Thymus (tissue), 11 donors: ENCODE results near the gene KLHL12. TPM values are rescaled to one million over a fixed set of nuclear protein-coding genes. Genes with fewer than 3 reads are reported as not detected.

Source experiments
- DNase-seq, 9 donors: peaks; one replicate each; pipeline ENCODE4 v3.0.0-alpha.2; 2013; ENCODE audit warnings: low spot score in 9 of 9, low read depth in 6 of 9, missing footprints in 1 of 9
- H3K27ac ChIP-seq, 2 donors: one replicate each; pipeline ENCODE4 v1.5.1; 2013; ENCODE audit warnings: control low read depth in 1 of 2, low read depth in 1 of 2, low read length in 1 of 2, mild to moderate bottlenecking in 1 of 2, moderate library complexity in 1 of 2
- H3K27me3 ChIP-seq, 2 donors: one replicate each; pipeline ENCODE4 v1.5.1; 2013; ENCODE audit warnings: low read length in 1 of 2; ENCODE audit not compliant: control insufficient read depth in 2 of 2, insufficient read depth in 1 of 2
- H3K36me3 ChIP-seq, 2 donors: one replicate each; pipeline ENCODE4 v1.5.1; 2013; ENCODE audit warnings: low read length in 1 of 2, mild to moderate bottlenecking in 1 of 2, moderate library complexity in 1 of 2; ENCODE audit not compliant: control insufficient read depth in 2 of 2, insufficient read depth in 2 of 2
- H3K4me1 ChIP-seq, 2 donors: one replicate each; pipeline ENCODE4 v1.5.1; 2013; ENCODE audit warnings: low read length in 2 of 2; ENCODE audit not compliant: control insufficient read depth in 2 of 2, insufficient read depth in 2 of 2
- H3K4me3 ChIP-seq, 2 donors: one replicate each; pipeline ENCODE4 v1.5.1; 2013; ENCODE audit warnings: low read length in 2 of 2, control low read depth in 1 of 2, mild to moderate bottlenecking in 1 of 2
- H3K9me3 ChIP-seq, 2 donors: one replicate each; pipeline ENCODE4 v1.5.1; 2013; ENCODE audit warnings: low read length in 1 of 2, mild to moderate bottlenecking in 1 of 2; ENCODE audit not compliant: control insufficient read depth in 2 of 2, insufficient read depth in 1 of 2
- WGBS: extraction: QIAGEN DNeasy Blood & Tissue Kit; methylation state at CpG from one replicate; pipeline ENCODE4 v1.1.7; 2013; 5-methylcytosine and 5-hydroxymethylcytosine counted together
- polyA plus RNA-seq: library from polyadenylated mRNA; stranded (reverse); fragments of 200-250 nt; gene quantifications from one replicate; pipeline ENCODE4 v1.2.3, GENCODE V29; 2013
- total RNA-seq: library from RNA; stranded (reverse); fragments of 120-200 nt; gene quantifications from one replicate; pipeline ENCODE4 v1.2.4, GENCODE V29; 2013
- donor health status: healthy.

KLHL12 gene
- total and polyA plus RNA-seq, 2 donors = 20.6 to 25.2 TPM

- Histone ChIP-seq H3K27me3 (no peaks in the 10 kb centered on the region), H3K36me3 (peaks cover 15 to 18% of the 10 kb centered on the region in 2 donors), H3K27ac (no peak overlapping the region), H3K4me3 (no peak overlapping the region), H3K4me1 (peaks cover 17 to 19% of the 10 kb centered on the region in 2 donors), H3K9me3 (no peaks in the 10 kb centered on the region)
- DNase-seq = no peak
- WGBS = 95% methylated on average over 6 of the region's 6 CpGs
Measured at GRCh38 chr1:202954057-202954745, 27.2 kb upstream of the KLHL12 start.

- DNase-seq = no peak
- Histone ChIP-seq H3K27ac (no peak overlapping the region), H3K27me3 (no peaks in the 10 kb centered on the region), H3K9me3 (no peaks in the 10 kb centered on the region), H3K4me3 (no peak overlapping the region), H3K36me3 (peaks cover 23 to 24% of the 10 kb centered on the region in 2 donors), H3K4me1 (peaks cover 11 to 14% of the 10 kb centered on the region in 2 donors)
Measured at GRCh38 chr1:202953392-202953791, 26.4 kb upstream of the KLHL12 start.

- H3K4me3 ChIP-seq = no peak overlapping the region
- H3K9me3 ChIP-seq = no peaks in the 10 kb centered on the region
- WGBS = 34% methylated on average over 4 of the region's 4 CpGs
- no peaks in the 10 kb centered on the region for H3K27me3 ChIP-seq
- H3K27ac ChIP-seq = peak overlapping the region in 1 of 2 donors; percentile 14
- DNase-seq = peak in 1 of 9 donors; percentile 32
- H3K36me3 ChIP-seq = peaks cover 28% of the 10 kb centered on the region in 2 donors
- H3K4me1 ChIP-seq = peaks cover 9 to 14% of the 10 kb centered on the region in 2 donors
Measured at GRCh38 chr1:202952818-202953217, 25.8 kb upstream of the KLHL12 start.

- no peak overlapping the region for H3K4me3 ChIP-seq
- H3K4me1 ChIP-seq = peaks cover 4 to 8% of the 10 kb centered on the region in 2 donors
- H3K9me3 ChIP-seq = no peaks in the 10 kb centered on the region
- H3K27me3 ChIP-seq = no peaks in the 10 kb centered on the region
- 98% methylated on average over 1 of the region's 1 CpG for WGBS
- H3K36me3 ChIP-seq = peaks cover 28 to 31% of the 10 kb centered on the region in 2 donors
- no peak overlapping the region for H3K27ac ChIP-seq
- no peak for DNase-seq
Measured at GRCh38 chr1:202952099-202952498, 25.1 kb upstream of the KLHL12 start.

GRCh38 chr1:202951437-202951836 lies 24.4 kb upstream of the KLHL12 start:
- H3K4me1 ChIP-seq = peaks cover 0 to 3% of the 10 kb centered on the region in 2 donors
- DNase-seq = no peak
- no peaks in the 10 kb centered on the region for H3K27me3 ChIP-seq
- H3K4me3 ChIP-seq = no peak overlapping the region
- H3K9me3 ChIP-seq = no peaks in the 10 kb centered on the region
- no peak overlapping the region for H3K27ac ChIP-seq
- peaks cover 32 to 35% of the 10 kb centered on the region in 2 donors for H3K36me3 ChIP-seq
- WGBS = 98% methylated on average over 2 of the region's 2 CpGs

GRCh38 chr1:202945483-202945882 lies 18.4 kb upstream of the KLHL12 start:
- Histone ChIP-seq H3K9me3 (no peaks in the 10 kb centered on the region), H3K4me3 (no peak overlapping the region), H3K27me3 (no peaks in the 10 kb centered on the region), H3K27ac (no peak overlapping the region), H3K4me1 (no peaks in the 10 kb centered on the region), H3K36me3 (peaks cover 81 to 82% of the 10 kb centered on the region in 2 donors)
- DNase-seq = no peak
- WGBS = 98% methylated on average over 2 of the region's 2 CpGs

- 99% methylated on average over 5 of the region's 5 CpGs for WGBS
- no peak for DNase-seq
- peaks cover 72 to 77% of the 10 kb centered on the region in 2 donors for H3K36me3 ChIP-seq
- H3K4me1 ChIP-seq = no peaks in the 10 kb centered on the region
- H3K4me3 ChIP-seq = no peak overlapping the region
- no peaks in the 10 kb centered on the region for H3K27me3 ChIP-seq
- no peaks in the 10 kb centered on the region for H3K9me3 ChIP-seq
- H3K27ac ChIP-seq = no peak overlapping the region
Measured at GRCh38 chr1:202944438-202944921, 17.4 kb upstream of the KLHL12 start.

- Histone ChIP-seq H3K27ac (no peak overlapping the region), H3K4me3 (no peak overlapping the region), H3K36me3 (peaks cover 57 to 64% of the 10 kb centered on the region in 2 donors), H3K9me3 (no peaks in the 10 kb centered on the region), H3K4me1 (no peaks in the 10 kb centered on the region), H3K27me3 (no peaks in the 10 kb centered on the region)
- DNase-seq = no peak
- WGBS = 98% methylated on average over 1 of the region's 1 CpG
Measured at GRCh38 chr1:202942426-202942825, 15.4 kb upstream of the KLHL12 start.

GRCh38 chr1:202941372-202941771 lies 14.3 kb upstream of the KLHL12 start:
- peaks cover 52 to 59% of the 10 kb centered on the region in 2 donors for H3K36me3 ChIP-seq

More at GRCh38 chr1:202941372-202941771, 14.3 kb upstream of the KLHL12 start:
- 96% methylated on average over 4 of the region's 4 CpGs for WGBS
- no peaks in the 10 kb centered on the region for H3K9me3 ChIP-seq
- H3K27me3 ChIP-seq = no peaks in the 10 kb centered on the region
- no peak overlapping the region for H3K27ac ChIP-seq
- H3K4me3 ChIP-seq = no peak overlapping the region
- H3K4me1 ChIP-seq = no peaks in the 10 kb centered on the region
- no peak for DNase-seq
